Measurements from ENCODE around the gene CMIP. TPM values are rescaled to one million over a fixed set of nuclear protein-coding genes. Genes with fewer than 3 reads are reported as not detected.

Gene CMIP
- total RNA-seq, 1 experiment from 2014 or later: 16.0 TPM

GRCh38 chr16:81442916-81443687 lies 1.5 kb upstream of the CMIP start:
- in situ Hi-C loops (cut with HindIII; ENCODE audit: low pct_unique_long_range_greater_than_20kb, low sequenced_read_pairs): no loop called here
- no peak for DNase-seq (ENCODE audit: low read depth)

DNA sequence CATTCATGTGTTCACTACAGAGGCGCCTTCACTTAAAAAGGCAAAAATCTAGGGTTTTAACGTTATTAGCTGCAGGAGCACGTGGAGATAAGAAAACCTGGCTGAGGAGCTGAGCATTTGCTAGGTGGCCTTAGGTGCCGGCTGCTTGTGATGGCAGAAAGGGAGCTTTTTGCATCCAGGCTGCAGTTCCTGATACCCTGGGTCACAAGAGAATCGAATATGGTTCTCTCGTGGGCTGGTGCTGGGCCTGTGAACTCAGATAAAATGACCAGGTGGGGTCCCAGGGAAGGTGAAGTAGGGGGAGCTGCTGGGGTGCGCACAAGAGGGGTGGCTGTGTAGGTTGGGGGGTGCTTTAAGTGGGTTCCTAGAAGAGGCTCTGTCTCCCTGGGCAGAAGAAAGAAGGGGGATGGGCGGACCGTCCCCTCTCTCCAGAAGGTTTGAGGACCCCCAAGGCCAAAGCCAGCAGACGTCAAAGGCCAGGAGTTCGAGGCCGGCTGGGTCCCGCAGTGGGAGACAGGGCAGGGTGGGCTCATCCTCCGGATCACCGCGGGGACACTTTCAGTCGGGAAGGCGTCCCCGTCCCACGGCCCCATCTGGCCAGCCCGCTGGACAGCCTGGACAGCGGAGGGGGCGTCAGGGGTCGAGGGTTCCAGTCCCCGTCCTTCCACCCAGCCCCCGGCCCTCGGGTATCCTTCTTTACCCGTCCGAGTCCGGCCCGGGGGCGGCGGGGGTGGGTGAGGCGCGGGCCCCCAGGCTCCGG lies 740 bp upstream of the CMIP start:
- in situ Hi-C loops (cut with HindIII; ENCODE audit: low pct_unique_long_range_greater_than_20kb, low sequenced_read_pairs): no loop called here
- no peak for DNase-seq (ENCODE audit: low read depth)

DNA sequence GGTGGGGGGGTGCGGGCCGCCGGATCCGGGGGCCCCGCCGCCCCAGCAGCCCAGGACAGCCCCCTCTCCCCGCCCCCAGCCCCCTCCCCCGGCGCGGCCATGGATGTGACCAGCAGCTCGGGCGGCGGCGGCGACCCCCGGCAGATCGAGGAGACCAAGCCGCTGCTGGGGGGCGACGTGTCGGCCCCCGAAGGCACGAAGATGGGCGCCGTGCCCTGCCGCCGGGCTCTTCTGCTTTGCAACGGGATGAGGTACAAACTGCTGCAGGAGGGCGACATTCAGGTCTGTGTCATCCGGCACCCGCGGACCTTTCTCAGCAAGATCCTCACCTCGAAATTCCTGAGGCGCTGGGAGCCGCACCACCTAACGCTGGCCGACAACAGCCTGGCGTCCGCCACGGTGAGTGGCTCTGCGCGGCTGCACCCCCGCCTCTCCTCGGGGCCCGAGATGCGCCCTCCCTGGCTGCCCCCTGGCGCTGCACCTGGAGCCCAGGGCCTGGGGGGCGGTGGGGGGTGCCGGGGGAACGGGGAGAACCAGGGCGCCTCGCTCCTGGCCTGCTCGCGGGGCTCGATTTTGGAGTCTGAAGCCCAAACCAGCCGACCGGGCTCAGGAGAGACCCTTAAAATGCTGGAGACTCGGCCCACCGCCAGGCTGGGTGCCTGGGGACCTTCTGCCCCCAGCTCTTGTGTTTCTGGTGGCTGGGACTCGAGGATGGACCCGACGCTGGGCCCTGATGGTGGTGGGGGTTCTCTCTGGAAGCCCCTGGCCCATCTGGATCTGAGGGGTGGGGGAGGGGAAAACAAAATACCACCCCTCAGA lies 744 bp downstream of the CMIP start:
- DNase-seq (ENCODE audit: low read depth): no peak
- in situ Hi-C loops (cut with HindIII; ENCODE audit: low pct_unique_long_range_greater_than_20kb, low sequenced_read_pairs): no loop called here

DNA sequence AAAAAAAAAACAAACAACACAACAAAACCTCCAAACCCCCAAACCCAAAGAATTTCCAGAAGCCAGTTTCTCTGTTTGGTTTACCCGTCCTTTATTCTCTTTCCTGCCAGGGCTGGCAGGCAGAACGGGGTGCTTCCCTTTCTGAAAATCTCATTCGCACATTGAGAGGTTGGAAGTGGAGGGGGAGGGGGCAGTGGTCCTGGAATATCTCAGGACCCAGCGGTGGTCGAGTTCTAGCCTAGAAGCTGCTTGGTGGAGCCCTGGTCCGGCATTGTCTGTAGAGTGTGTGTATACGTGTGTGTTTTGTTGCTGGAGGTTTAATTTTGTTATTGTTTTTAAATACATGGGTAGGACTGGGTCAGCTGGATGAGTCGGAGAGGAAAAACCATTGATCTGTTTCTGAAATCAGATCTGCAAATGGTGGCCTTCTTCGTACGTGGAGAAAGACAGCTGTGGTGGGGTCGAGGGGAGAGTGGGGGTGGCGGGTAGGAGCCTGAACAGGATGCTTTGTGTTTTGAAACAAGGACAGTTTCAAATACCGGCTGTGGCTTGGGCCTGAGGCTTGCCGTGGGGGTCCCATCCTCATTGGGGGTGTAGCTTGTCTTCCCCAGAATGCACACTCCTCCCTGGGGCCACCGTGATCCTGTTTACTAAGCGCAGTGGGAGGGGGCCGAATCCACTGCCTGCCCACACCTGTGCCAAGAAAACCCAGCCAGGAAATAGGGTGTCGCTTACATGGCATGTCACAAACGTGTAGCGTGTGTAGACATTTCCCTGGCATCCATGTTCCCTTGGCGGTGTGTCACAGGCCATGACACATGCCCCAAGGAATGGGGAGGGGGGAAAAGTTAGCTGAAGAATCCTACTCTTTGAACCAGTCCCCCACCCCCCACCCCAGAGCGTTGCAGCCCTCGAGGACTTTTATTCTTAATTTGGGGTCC lies 1.6 kb downstream of the CMIP start:
- in situ Hi-C loops (cut with HindIII; ENCODE audit: low pct_unique_long_range_greater_than_20kb, low sequenced_read_pairs): no loop called here
- DNase-seq (ENCODE audit: low read depth): peak; percentile 63

DNA sequence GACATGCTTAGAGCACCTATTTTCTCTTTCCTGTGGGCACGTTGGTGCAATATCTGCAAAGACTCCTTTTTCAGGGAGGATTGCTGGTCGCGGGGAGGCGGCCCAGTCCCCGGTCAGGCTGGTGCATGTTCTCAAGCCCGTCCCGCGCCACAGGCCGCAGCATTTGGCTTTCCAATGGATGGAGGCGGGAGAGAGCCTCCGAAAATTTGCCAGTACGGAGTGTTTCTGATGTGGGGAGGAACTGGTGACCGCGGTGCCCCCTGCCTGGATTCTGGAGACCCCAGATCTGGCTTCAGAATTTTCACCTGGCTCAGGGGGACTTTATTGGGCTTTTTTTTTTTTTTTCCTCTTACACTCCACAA lies 2.3 kb downstream of the CMIP start:
- DNase-seq (ENCODE audit: low read depth): no peak
- in situ Hi-C loops (cut with HindIII; ENCODE audit: low pct_unique_long_range_greater_than_20kb, low sequenced_read_pairs): no loop called here

DNA sequence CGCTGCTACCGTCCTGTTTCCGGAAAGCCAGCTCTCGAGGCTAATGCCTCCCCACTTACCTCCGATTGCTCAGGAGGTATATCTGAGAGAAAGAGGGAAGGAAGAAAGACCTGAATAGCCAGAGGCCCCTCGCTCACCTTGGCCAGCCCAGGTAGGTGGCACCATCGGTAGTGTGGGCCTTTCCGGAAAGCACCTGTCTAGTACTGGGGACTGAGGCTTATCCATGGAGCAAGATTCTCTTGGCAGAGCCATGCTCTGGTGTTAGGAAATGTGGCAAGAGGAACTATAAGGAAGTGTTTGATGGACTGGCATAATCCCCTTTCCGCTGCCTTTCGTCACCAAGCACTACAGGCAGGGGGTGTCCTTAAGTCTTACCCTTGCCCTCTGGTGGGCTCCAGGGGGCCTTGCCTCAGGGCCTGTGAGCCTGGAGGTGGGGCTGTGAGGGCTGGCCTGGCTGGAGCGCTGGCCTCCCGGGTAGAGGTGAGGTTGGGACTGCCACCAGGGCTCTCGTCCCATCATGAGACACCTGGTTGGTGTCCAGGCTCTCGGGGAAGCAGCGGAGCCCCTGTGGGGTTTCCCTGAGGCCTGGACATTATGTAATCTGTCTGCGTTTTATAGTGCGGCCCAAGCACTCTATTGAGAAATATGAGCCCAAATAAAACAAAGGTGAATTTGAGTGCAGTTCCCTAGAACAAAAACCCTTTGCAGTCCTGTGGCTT lies 2.9 kb downstream of the CMIP start:
- DNase-seq (ENCODE audit: low read depth): peak; percentile 62
- in situ Hi-C loops (cut with HindIII; ENCODE audit: low pct_unique_long_range_greater_than_20kb, low sequenced_read_pairs): no loop called here

GRCh38 chr16:81448154-81449131 lies 3.8 kb downstream of the CMIP start:
- in situ Hi-C loops (cut with HindIII; ENCODE audit: low pct_unique_long_range_greater_than_20kb, low sequenced_read_pairs): no loop called here

GRCh38 chr16:81449241-81449640 lies 4.6 kb downstream of the CMIP start:
- in situ Hi-C loops (cut with HindIII; ENCODE audit: low pct_unique_long_range_greater_than_20kb, low sequenced_read_pairs): no loop called here
- no peak for DNase-seq (ENCODE audit: low read depth)

More at GRCh38 chr16:81448154-81449131, 3.8 kb downstream of the CMIP start:
- DNase-seq (ENCODE audit: low read depth): peak; percentile 72

GRCh38 chr16:81449899-81450608 lies 5.4 kb downstream of the CMIP start:
- in situ Hi-C loops (cut with HindIII; ENCODE audit: low pct_unique_long_range_greater_than_20kb, low sequenced_read_pairs): no loop called here

DNA sequence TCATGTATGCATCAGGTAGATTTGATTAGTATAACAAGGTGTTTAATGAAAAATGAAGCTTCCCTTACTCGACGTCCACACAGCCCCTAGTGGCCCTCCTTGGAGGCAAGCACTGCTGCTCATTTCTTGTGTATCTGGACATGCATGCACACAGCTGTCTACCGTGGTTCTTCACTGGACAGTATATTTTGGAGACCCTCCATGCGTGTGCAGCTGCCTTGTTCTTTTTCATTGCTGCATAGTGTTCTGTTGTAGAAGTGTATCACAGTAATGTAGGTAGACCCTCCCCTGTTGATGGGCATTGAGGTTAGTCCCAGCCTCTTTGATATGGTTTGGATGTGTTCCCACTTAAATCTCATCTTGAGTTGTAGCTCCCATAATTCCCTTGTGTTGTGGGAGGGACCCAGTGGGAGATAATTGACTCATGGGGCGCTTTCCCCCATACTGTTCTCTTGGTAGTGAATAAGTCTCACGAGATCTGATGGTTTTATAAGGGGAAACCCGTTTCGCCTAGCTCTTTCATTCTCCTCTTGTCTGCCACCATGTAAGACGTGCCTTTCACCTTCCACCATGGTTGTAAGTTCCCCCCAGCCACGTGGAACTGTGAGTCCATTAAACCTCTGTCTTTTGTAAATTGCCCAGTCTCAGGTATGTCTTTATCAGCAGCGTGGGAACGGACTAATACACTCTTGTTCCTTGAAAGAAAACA lies 6.3 kb downstream of the CMIP start:
- in situ Hi-C loops (cut with HindIII; ENCODE audit: low pct_unique_long_range_greater_than_20kb, low sequenced_read_pairs): no loop called here
- no peak for DNase-seq (ENCODE audit: low read depth)

More at GRCh38 chr16:81449899-81450608, 5.4 kb downstream of the CMIP start:
- DNase-seq (ENCODE audit: low read depth): no peak

DNA sequence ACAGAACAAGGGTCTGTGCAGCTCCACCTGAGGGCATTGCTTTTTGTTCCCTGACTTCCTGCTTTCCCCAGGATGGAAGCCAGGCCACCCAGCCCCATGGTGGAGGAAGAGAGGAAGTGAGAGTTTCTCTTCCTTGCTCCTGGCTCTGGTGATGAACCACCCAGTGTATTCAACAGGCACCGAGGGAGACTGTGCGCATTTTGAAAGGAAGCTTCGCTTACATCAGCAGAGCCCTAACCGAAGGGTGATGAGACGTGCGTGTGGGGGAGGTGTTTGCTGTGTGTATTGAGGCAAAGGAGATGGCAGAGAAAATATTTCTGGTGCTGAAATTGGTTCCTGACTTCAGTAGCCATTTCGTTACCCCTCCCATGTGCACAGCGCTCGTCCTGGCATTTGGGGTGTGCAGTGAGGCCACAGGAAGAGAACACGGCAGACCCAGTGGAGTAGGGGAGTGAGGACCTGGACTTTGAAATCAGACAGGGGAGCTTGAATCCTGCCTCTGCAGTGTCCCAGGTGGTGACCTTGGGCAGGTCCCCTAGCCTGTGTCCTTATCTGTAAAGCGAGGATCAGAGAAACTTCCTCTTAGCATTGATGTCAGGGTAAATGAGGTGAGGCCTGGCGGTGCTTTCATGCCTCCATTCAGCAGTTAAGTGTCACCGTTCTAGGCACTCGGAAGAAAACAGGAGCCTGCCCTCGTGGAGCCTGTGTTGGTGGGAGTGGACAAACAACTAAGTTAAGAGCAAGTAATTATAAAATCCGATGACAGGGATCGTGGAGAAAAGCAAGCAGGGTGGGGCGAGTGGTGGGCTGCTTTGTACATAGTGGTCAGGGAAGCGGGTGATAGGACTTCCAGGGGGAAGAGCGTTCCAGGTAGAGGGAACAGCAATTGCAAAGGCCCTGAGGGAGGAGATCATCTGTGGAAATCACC lies 7.4 kb downstream of the CMIP start:
- in situ Hi-C loops (cut with HindIII; ENCODE audit: low pct_unique_long_range_greater_than_20kb, low sequenced_read_pairs): no loop called here
- DNase-seq (ENCODE audit: low read depth): no peak

- in situ Hi-C loops (cut with HindIII; ENCODE audit: low pct_unique_long_range_greater_than_20kb, low sequenced_read_pairs): no loop called here
- no peak for DNase-seq (ENCODE audit: low read depth)
Observed at GRCh38 chr16:81453091-81453728, 8.6 kb downstream of the CMIP start.

DNA sequence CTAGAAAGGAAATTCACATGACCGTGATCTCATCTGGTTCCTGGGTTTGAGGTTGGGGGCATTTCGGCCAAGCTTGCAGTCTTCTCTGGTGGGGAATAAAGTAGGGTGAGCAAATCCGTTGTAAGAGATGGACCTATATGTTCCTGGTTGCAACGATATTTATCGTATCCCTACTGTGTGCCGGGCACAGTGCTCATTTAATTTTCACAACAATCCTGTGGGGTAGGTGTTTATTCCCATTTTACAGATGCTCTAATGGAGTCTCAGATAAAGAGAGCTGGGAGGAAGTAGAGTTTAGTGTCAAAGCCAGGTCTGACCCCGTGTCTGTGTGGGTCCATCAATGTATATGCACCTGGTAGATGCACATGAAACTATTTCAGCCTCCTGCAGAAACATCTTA lies 9.4 kb downstream of the CMIP start:
- in situ Hi-C loops (cut with HindIII; ENCODE audit: low pct_unique_long_range_greater_than_20kb, low sequenced_read_pairs): no loop called here
- DNase-seq (ENCODE audit: low read depth): no peak

- in situ Hi-C loops (cut with HindIII; ENCODE audit: low pct_unique_long_range_greater_than_20kb, low sequenced_read_pairs): no loop called here
- no peak for DNase-seq (ENCODE audit: low read depth)
Observed at GRCh38 chr16:81455006-81455405, 10.4 kb downstream of the CMIP start.

Data from Caki2 (cell line).